Gastrocnemius medialis (tissue), 4 donors: ENCODE measurements around the gene MDK. TPM values are rescaled to one million over a fixed set of nuclear protein-coding genes. Genes with fewer than 3 reads are reported as not detected.

Experiments used
- ATAC-seq, 2 donors: fragments of 150-250 bp; one replicate each; pipeline ENCODE4 v1.9.1; 2016
- DNase-seq, 2 donors: peaks; one replicate each; pipeline ENCODE4 v3.0.0-alpha.2; 2019
- H3K27ac ChIP-seq, 4 donors: fragments of 200-600 bp; sonication (generic); 1 replicate in 1 of 4; 2 replicates in 3 of 4; pipeline ENCODE4 v1.5.1; 2016 to 2018; ENCODE audit warnings: mild to moderate bottlenecking in 2 of 4, moderate library complexity in 1 of 4
- H3K27me3 ChIP-seq, 3 donors: fragments of 200-600 bp; sonication (generic) in 2 of 3; 1 replicate in 1 of 3; 2 replicates in 2 of 3; pipeline versions ENCODE4 v1.5.1 to v1.6.0; 2016 to 2019; ENCODE audit warnings: mild to moderate bottlenecking in 1 of 3, moderate library complexity in 1 of 3
- H3K36me3 ChIP-seq, 2 donors: fragments of 200-600 bp; sonication (generic) in 1 of 2; one replicate each; pipeline ENCODE4 v1.5.1; 2017 to 2018
- H3K4me1 ChIP-seq, 2 donors: fragments of 200-600 bp; sonication (generic) in 1 of 2; one replicate each; pipeline ENCODE4 v1.5.1; 2016 to 2017; ENCODE audit warnings: mild to moderate bottlenecking in 2 of 2
- H3K4me3 ChIP-seq, 4 donors: fragments of 200-600 bp; sonication (generic) in 3 of 4; 1 replicate in 1 of 4; 2 replicates in 3 of 4; pipeline ENCODE4 v1.5.1; 2016 to 2019; ENCODE audit warnings: mild to moderate bottlenecking in 2 of 4
- H3K9me3 ChIP-seq, 3 donors: fragments of 200-600 bp; sonication (generic) in 2 of 3; 1 replicate in 1 of 3; 2 replicates in 2 of 3; pipeline ENCODE4 v1.5.1; 2016 to 2019
- POLR2A ChIP-seq, 2 donors: fragments of 450-650 bp; IDR thresholded peaks; one replicate each; pipeline ENCODE4 v1.6.1; 2017; ENCODE audit warnings: antibody characterized with exemption in 2 of 2, mild to moderate bottlenecking in 2 of 2, moderate library complexity in 2 of 2
- in situ Hi-C, 4 donors: fragments of 200-750 bp; cut with MboI; loops; one replicate each; pipeline versions ENCODE4 v1.15.0 to v1.8.0; 2017; ENCODE audit warnings: low sequenced_read_pairs in 4 of 4
- intact Hi-C: fragments of 100-400 bp; cut with DNase I; formaldehyde crosslinking; loops from one replicate; pipeline ENCODE4 v1.15.1; 2023; ENCODE audit warnings: low total_unique reads
- total RNA-seq, 4 donors: library from RNA; depleted of rRNA; stranded (reverse); fragments of >200 nt; gene quantifications; one replicate each; pipeline versions ENCODE4 v1.1.0 to v1.2.3, GENCODE V29; 2016
- TF ChIP-seq, protein P1 (sequence below), 5 experiments: fragments of 450-650 bp in 3 of 5; fragments of 200-600 bp in 2 of 5; sonication (generic) in 2 of 5; IDR thresholded peaks in 4 of 5; conservative IDR thresholded peaks in 1 of 5; 1 replicate in 4 of 5; 2 replicates in 1 of 5; pipeline ENCODE4 v1.5.1; 2016 to 2019; ENCODE audit warnings: antibody characterized with exemption in 5 of 5, mild to moderate bottlenecking in 3 of 5, moderate library complexity in 3 of 5

The MDK gene
- total RNA-seq, 4 donors from 2014 or later = 1.6 to 1.9 TPM; not detected in 2

DNA sequence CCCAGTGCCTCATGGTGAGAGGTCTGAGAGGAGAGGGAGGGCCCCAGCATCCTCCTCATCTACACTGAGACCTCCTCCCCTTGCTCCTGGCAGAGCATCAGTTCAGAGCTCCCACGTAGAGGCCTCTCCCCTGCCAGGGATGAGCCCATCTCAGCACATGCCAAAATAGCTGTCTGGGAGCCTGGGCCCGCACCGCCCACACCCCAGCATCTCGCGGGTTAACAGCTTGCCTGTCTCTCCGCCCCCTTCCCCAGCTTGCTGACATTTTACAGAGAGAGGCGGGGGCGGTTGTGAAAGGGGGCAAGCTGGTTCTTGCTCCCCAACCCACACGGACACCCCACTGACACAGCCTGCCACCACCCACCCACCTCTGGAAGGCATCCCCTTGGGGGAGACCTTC lies 27.8 kb upstream of the MDK start:
- no peaks in the 10 kb centered on the region for H3K27me3 ChIP-seq
- peak overlapping the region in 2 of 4 donors; percentile 35 to 79 for H3K27ac ChIP-seq
- no peak overlapping the region for H3K4me3 ChIP-seq
- intact Hi-C loops (no loop called here), in situ Hi-C loops (no loop called here)
- DNase-seq (no peak), ATAC-seq (no peak)
- H3K4me1 ChIP-seq = peaks cover 17 to 22% of the 10 kb centered on the region in 2 donors
- H3K36me3 ChIP-seq = no peaks in the 10 kb centered on the region
- H3K9me3 ChIP-seq = no peaks in the 10 kb centered on the region
- TF ChIP-seq, protein P1, sequence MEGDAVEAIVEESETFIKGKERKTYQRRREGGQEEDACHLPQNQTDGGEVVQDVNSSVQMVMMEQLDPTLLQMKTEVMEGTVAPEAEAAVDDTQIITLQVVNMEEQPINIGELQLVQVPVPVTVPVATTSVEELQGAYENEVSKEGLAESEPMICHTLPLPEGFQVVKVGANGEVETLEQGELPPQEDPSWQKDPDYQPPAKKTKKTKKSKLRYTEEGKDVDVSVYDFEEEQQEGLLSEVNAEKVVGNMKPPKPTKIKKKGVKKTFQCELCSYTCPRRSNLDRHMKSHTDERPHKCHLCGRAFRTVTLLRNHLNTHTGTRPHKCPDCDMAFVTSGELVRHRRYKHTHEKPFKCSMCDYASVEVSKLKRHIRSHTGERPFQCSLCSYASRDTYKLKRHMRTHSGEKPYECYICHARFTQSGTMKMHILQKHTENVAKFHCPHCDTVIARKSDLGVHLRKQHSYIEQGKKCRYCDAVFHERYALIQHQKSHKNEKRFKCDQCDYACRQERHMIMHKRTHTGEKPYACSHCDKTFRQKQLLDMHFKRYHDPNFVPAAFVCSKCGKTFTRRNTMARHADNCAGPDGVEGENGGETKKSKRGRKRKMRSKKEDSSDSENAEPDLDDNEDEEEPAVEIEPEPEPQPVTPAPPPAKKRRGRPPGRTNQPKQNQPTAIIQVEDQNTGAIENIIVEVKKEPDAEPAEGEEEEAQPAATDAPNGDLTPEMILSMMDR (IDR thresholded peaks at IDR 0.05 in 4 of 5, conservative IDR thresholded peaks at IDR 0.05 in 1 of 5) = no peak
- no peak for TF ChIP-seq POLR2A (IDR thresholded peaks at IDR 0.05)

DNA sequence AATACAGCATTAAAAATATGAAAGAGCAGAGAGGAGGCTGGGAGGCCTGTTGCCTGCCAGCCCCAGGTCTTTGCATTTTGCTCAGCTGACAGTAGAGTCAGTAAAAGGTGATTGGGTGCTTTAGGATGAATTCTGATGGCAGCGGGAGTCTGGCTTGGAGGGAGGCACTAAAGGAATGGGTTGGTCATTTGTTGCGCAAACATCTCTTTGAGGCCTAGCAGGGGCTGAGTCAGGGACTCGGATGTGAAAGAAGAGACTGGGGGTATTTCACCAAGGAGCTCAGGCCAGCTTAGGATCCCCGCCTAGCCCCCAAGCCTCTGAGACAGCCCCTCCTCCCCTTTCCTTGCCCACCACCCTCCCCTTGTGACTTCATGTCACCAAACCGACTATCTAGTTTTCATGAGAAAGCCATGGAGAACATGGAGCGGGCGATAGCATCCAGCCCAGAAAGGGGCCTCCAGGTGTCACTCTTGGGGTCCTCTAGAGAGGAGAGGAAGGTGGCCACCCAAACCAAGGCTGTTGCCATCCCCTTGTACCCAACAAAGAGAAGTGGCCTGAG lies 24.5 kb upstream of the MDK start:
- ATAC-seq (no peak), DNase-seq (no peak)
- Histone ChIP-seq H3K4me3 (no peak overlapping the region), H3K27me3 (no peaks in the 10 kb centered on the region), H3K27ac (no peak overlapping the region), H3K4me1 (peaks cover 23 to 26% of the 10 kb centered on the region in 2 donors), H3K36me3 (no peaks in the 10 kb centered on the region), H3K9me3 (no peaks in the 10 kb centered on the region)
- TF ChIP-seq POLR2A (IDR thresholded peaks at IDR 0.05) = no peak
- TF ChIP-seq, protein P1 (IDR thresholded peaks at IDR 0.05 in 4 of 5, conservative IDR thresholded peaks at IDR 0.05 in 1 of 5) = no peak
- in situ Hi-C loops (no loop called here), intact Hi-C loops (no loop called here)

DNA sequence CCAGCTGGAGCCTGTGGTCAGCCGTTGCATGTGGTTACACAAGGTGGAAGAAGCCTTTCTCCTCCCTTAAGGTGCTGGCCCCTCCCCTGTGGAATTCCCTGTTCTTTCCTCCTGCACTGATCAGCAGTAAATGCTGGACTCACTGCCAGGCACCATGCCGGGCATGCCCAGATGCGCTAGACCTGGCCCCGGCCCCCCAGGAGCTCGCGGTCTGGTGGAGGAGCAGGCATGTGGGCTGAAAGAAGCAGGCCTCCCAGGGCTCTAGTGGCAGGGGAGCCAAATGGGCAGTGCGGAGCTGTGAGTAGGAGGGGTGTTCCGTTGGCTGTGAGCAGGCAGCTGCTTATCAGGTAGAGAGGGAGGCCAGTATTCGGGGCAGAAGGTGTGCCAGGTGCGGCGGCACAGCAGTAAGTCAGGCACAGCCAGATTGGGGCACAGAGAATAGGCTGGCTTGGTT lies 24.0 kb upstream of the MDK start:
- Histone ChIP-seq H3K4me3 (no peak overlapping the region), H3K27ac (peak overlapping the region in 3 of 4 donors; percentile 25 to 98 (median 36)), H3K36me3 (no peaks in the 10 kb centered on the region), H3K9me3 (no peaks in the 10 kb centered on the region), H3K27me3 (no peaks in the 10 kb centered on the region), H3K4me1 (peaks cover 23 to 24% of the 10 kb centered on the region in 2 donors)
- DNase-seq (no peak), ATAC-seq (no peak)
- in situ Hi-C loops = no loop called here
- intact Hi-C loops = no loop called here
- TF ChIP-seq POLR2A (IDR thresholded peaks at IDR 0.05) = no peak
- TF ChIP-seq, protein P1 (IDR thresholded peaks at IDR 0.05 in 4 of 5, conservative IDR thresholded peaks at IDR 0.05 in 1 of 5) = no peak

DNA sequence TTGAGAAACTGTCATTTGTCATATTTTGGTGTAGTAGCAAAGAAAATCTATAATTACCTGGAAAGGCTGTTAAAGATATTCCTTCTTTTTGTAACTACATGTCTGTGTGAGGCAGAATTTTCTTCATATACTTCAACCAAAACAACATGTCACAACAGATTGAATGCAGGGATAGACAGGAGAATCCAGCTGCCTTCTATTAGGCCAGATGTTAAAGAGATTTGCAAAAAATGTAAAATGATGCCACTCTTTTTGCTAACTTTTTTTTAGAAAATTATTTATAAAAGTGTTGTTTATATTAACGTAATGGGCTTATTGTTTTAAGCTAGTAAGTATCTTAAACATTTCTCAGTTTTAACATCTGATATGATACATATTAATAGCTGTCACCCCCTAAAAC lies 21.5 kb upstream of the MDK start:
- in situ Hi-C loops = no loop called here
- intact Hi-C loops = loop anchor here (5.0 to 10.0 kb wide), 3 partner anchors 342 to 1065 kb away; partner anchors contain the start of genes ARHGAP1, PACSIN3, PSMC3 and ZNF408
- Histone ChIP-seq H3K9me3 (no peaks in the 10 kb centered on the region), H3K4me1 (peaks cover 45% of the 10 kb centered on the region in 2 donors), H3K36me3 (no peaks in the 10 kb centered on the region), H3K27me3 (no peaks in the 10 kb centered on the region), H3K4me3 (no peak overlapping the region), H3K27ac (peak overlapping the region; percentile 98 to 100 (median 98))
- ATAC-seq (no peak), DNase-seq (no peak)
- TF ChIP-seq, protein P1 (IDR thresholded peaks at IDR 0.05 in 4 of 5, conservative IDR thresholded peaks at IDR 0.05 in 1 of 5) = no peak
- TF ChIP-seq POLR2A (IDR thresholded peaks at IDR 0.05) = no peak
